Keratinocyte (primary cell): ENCODE data around the gene SLC9A3.

ENCODE experiments used
- CTCF ChIP-seq, 3 experiments: IDR thresholded peaks in 1 of 3; conservative IDR thresholded peaks in 1 of 3; optimal IDR thresholded peaks in 1 of 3; 2 replicates in 2 of 3; 3 replicates in 1 of 3; pipeline versions ENCODE3 to v1.5.1; 2011; ENCODE audit warnings: low read length in 3 of 3, mild to moderate bottlenecking in 3 of 3, moderate library complexity in 2 of 3, control low read depth in 1 of 3, inconsistent platforms in 1 of 3; ENCODE audit not compliant: insufficient read depth in 2 of 3; ENCODE audit errors: extremely low read depth in 1 of 3
- EZH2 ChIP-seq: IDR thresholded peaks from one replicate; pipeline ENCODE4 v1.6.1; 2012; ENCODE audit warnings: inconsistent platforms, mild to moderate bottlenecking, low read length, moderate library complexity

- TF ChIP-seq EZH2 (no peak), CTCF (optimal IDR thresholded peaks at IDR 0.05 in 1 of 3, IDR thresholded peaks at IDR 0.05 in 1 of 3, conservative IDR thresholded peaks at IDR 0.05 in 1 of 3; ENCODE audit: extremely low read depth in 1 of 3, insufficient read depth in 2 of 3, low read length in 3 of 3) (no peak)
Observed at GRCh38 chr5:502325-503079, 21.7 kb downstream of the SLC9A3 start.
